Activated CD4-positive, alpha-beta T cell treated with anti-CD3 and anti-CD28 coated beads, Interleukin-2, Interleukin-4, amounts not matched to agents 100 ng/mL and 50 ng/mL, durations not matched to agents 16 hours and 8 hours (primary cell): ENCODE results near the gene FRRS1.

Source experiments
- DNase-seq: peaks from one replicate; pipeline ENCODE4 v3.0.0-alpha.2; 2020; ENCODE audit warnings: low spot score

The FRRS1 gene

GRCh38 chr1:99728494-99729235 is 37.8 kb downstream of the FRRS1 start:
- DNase-seq, result no peak

GRCh38 chr1:99727575-99728185 is 38.8 kb downstream of the FRRS1 start:
- DNase-seq, result no peak

- DNase-seq, result no peak
Measured at GRCh38 chr1:99726818-99727217, 39.6 kb downstream of the FRRS1 start.

GRCh38 chr1:99726407-99726806 is 40.0 kb downstream of the FRRS1 start:
- DNase-seq, result no peak

- no peak for DNase-seq
Measured at GRCh38 chr1:99725996-99726395, 40.4 kb downstream of the FRRS1 start.

GRCh38 chr1:99723251-99723650 is 43.2 kb downstream of the FRRS1 start:
- DNase-seq, result no peak

- no peak for DNase-seq
Measured at GRCh38 chr1:99717005-99717404, 49.4 kb downstream of the FRRS1 start.

GRCh38 chr1:99713006-99713405 is 53.4 kb downstream of the FRRS1 start:
- DNase-seq, result no peak

- no peak for DNase-seq
Measured at GRCh38 chr1:99710994-99711393, 55.4 kb downstream of the FRRS1 start.

- DNase-seq, result peak; percentile 65
Measured at GRCh38 chr1:99707535-99708142, 58.8 kb downstream of the FRRS1 start.

- no peak for DNase-seq
Measured at GRCh38 chr1:99705385-99705784, 61.0 kb downstream of the FRRS1 start.

- DNase-seq, result no peak
Measured at GRCh38 chr1:99704356-99704816, 62.0 kb downstream of the FRRS1 start.

- no peak for DNase-seq
Measured at GRCh38 chr1:99702221-99702620, 64.2 kb downstream of the FRRS1 start.

- no peak for DNase-seq
Measured at GRCh38 chr1:99700020-99700419, 66.4 kb downstream of the FRRS1 start.

- no peak for DNase-seq
Measured at GRCh38 chr1:99697580-99697979, 68.9 kb downstream of the FRRS1 start.

- DNase-seq, result no peak
Measured at GRCh38 chr1:99696616-99697015, 69.8 kb downstream of the FRRS1 start.

GRCh38 chr1:99691175-99691574 is 75.3 kb downstream of the FRRS1 start:
- DNase-seq, result no peak

- peak; percentile 59 for DNase-seq
Measured at GRCh38 chr1:99685516-99686180, 80.8 kb downstream of the FRRS1 start.

- no peak for DNase-seq
Measured at GRCh38 chr1:99682291-99682751, 84.1 kb downstream of the FRRS1 start.

GRCh38 chr1:99681583-99681982 is 84.9 kb downstream of the FRRS1 start:
- no peak for DNase-seq

GRCh38 chr1:99680270-99680669 is 86.2 kb downstream of the FRRS1 start:
- no peak for DNase-seq

GRCh38 chr1:99677416-99677815 is 89.0 kb downstream of the FRRS1 start:
- no peak for DNase-seq

GRCh38 chr1:99676876-99677275 is 89.6 kb downstream of the FRRS1 start:
- DNase-seq, result no peak
